NCI-H187 (cell line): ENCODE results near the gene ARHGEF7.
"Not testable (repeated sequence)": the region's sequence is repeated elsewhere in the genome, so short reads cannot be mapped to it uniquely, and the experiment has no call there.

ENCODE experiments used
- DNase-seq, 2 experiments: peaks; one replicate each; lab custom pipeline; 2025; lab: John Stamatoyannopoulos, UW

ARHGEF7 gene

DNA sequence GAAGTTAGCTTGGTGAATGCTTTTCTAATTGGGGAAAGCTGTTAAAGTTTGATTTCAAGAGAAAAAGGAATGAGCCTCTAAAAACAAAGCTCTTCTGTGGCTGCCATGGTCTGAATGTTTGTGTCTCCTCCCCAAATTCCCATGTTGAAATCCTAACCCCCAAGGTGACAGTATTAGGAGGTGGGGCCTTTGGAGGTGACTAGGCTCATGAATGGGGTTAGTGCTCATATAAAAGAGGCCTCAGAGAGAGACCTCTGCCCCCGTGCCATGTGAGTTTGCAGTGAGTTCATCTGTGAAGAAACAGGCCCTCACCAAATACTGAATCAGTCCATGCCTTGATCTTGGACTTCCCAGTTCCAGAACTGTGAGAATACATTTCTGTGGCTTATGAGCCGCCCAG lies 56.5 kb downstream of the ARHGEF7 start:
- no peak for DNase-seq

DNA sequence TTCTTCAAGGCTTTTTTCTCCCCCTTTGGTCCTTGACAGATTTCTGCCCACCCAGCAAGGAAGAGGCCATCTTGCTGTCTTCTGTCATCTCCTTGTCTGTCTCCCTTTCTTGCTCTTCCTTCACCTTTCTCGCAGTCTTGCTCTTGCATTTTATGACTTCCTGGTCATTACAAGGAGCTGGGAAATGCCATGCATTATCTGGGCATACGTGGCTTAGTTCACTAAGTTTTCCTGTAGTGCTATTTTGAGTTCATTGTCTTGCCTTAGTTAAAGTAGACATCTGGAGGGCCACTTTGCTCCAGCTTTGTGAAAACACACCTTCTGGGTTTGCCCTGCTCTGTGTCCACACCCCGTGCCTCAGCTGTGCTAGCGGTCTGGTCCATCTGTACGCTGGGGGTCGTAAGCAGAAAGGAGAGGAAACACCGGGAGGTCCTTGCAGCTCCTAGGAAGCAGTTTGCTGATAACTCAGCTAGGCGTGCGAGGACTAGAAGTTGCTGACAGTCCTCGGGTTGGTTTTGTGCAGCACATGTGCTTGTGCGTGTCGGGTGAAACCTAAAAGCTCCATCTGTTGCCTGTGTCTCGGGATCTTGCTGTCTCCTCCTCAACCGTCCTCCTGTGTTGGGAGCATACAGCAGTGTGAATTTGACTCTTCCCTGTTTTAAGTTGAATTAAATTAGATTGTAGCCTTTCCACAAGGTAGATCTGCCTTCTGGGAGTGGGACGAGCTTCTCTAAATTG lies 59.4 kb downstream of the ARHGEF7 start:
- DNase-seq: no peak

DNA sequence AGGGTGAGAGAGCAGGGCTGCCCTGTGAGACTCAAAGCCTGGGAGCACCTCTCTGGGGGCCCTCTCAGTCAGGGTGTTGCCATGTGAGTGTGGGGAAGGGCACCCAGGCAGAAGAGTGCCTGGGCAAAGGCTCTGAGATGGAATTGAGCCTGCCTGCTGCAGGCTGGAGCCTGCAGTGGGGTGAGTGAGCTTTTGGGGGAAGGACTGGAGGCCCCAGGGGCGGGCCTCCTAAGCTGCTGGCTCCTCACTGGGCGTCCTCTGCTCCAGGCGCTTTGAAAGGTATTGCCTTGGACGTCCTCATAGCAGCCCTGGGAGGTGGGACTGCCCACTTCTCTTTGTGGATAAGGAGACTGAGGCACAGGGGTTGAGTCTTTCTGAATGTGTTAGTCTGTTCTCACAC lies 60.3 kb downstream of the ARHGEF7 start:
- no peak for DNase-seq

DNA sequence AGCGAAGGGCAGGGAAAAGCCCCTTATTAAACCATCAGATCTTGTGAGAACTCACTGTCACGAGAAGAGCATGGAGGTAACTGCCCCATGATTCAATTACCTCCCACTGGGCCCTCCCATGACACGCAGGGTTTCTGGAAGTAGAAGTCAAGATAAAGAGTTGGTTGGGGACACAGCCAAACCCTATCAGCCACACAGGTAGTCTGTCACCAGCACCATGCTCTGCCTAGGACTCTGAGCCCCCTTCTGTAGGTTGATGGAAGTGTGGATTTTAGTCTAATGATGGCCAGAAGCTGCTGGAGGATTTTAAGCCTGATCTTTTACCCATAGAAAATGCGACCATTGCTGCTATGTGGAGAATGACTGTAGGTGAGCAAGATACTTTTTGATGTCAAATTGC lies 60.8 kb downstream of the ARHGEF7 start:
- no peak for DNase-seq

DNA sequence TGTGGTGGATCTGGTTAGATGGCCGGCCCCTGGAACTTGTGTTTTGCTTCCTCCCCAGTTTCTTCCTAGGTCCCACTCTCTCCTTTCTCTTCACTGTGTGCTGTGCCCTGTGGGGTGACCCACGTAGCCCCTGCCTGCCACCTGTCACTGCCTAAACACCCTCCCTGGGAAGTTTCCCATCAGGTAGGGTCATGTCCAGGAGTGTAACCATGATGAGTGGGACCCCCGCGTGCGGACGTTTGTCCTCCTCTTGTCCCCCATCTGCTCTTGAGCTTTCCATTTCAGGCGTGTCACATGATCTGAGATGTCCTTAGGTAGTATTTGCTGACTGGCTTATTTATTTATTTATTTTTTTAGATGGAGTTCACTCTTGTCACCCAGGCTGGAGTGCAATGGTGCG lies 61.3 kb downstream of the ARHGEF7 start:
- no peak for DNase-seq

DNA sequence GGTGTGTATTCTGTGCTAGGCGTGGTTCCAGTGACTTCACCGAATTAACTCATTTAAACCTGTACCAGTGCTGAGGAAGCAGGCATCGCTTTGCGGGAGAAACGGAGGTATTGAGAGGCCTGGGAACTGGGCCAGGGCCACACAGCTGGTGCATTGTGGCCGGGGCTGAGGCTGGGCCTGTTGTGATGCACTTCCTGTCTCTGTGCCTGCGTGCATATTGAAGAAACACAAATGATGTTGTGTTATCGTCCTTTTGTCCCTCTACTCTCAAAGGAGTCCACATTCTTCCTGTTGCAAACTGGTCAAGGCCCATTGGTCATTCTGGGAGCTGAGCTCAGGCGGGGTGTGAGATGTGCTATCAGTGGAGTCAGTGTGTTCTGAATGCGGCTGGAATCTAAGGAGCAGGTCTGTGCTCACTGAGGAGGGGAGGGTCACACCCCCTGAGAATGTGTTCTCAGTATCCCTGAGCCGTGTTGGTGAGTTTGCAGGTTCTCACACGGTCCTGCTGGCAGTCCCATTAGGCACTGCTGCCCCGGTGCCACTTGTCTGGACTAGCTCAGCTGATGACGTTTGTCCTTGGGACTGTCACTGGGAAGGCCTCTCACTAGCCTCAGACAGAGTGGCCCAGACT lies 62.1 kb downstream of the ARHGEF7 start:
- DNase-seq: no peak

DNA sequence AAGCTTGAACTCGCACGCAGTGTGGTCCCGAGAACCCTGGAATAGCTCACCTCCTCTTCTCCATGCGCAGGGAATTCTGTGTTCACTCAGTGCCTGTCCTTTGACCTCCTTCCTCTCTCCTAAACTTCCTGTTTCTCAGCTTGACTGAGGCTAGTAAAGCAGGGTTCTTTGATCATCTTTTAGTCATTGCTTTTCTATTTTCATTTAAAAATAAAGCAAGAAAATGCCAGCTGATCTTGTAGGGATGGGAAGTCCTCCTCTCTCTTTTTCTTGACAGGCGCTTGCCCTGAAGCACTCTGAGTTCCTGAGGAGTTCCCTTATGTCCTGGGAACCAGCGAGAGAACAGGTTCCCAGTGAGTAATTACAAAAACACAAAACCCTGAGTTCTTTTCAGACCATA lies 62.8 kb downstream of the ARHGEF7 start:
- DNase-seq: no peak

DNA sequence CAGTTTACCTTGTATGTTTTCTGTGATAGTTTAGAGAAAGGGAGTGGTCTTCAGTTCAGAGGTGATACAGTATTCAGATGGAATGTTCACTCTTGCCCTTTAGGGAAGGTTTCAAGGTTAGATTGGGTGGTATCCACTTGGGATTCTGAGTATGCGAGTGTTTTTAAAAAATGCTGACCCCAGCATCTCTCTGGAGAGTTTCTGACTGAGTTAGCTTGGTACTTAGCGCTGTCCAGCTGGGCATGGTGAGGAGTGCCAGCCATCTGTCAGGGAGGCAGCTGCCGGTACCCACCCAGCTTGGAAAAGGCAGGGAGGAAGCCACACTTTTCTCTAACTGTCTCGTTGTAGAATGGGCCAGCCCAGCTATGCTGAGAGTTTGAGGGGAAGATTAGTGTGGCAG lies 63.3 kb downstream of the ARHGEF7 start:
- DNase-seq: no peak

DNA sequence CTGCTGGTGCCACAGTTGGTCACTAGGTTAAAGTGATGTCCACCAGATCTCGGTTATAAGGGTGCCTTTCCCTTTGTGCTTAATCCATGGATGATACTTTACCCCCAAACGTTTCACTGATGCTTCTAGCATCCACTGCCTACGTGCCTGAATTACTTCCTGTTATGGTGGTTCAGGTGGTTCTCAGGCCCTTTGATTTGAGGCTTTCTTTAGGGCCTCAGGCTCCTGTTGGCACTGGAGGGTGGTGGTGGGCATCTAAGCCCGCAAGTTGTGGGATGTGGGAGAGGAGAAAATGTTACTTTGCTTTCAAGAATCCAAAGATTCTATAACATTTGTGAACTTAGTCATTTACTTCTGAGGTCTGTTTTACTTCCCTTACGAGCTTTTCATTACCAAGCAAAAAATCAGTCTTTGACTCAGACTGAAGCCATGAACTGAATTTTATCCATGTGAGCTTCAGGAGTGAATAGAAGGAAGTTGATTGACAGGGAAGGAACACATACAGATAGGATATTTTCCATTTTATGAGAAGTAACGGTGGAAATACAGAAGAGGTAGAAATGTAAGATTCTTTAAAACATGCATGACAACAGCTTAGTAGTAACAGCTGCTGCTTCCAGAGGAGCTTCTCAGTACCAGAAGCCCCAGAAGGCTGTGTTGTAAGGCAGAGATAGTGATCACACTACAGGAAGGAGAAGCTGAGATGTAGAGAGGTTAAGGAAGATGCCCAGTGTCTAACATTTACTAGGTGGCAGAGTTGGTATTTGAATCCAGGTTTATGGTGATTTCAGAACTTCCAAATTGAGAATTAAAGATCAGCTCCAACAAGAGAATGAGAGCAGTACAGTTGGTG lies 65.0 kb downstream of the ARHGEF7 start:
- DNase-seq: no peak

DNA sequence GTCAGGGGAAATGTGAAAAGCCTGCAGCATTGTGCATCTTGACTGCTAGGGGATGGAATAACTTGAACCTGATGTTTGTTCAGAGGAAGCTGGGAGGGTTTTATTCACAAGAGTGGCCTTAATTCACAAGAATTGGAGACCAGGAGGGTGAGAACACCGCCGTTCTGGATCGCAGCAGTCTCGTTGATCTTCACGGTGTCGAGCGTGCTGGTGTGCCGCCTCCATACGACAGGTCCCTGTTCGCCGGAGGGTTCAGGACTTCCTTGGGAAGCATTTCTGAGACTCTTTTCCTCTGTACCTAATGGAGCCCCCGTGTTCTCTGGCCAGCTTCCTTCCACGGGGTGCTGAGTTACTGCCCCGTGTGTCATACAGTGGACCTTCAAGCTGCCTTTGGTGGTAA lies 66.9 kb downstream of the ARHGEF7 start:
- no peak for DNase-seq

DNA sequence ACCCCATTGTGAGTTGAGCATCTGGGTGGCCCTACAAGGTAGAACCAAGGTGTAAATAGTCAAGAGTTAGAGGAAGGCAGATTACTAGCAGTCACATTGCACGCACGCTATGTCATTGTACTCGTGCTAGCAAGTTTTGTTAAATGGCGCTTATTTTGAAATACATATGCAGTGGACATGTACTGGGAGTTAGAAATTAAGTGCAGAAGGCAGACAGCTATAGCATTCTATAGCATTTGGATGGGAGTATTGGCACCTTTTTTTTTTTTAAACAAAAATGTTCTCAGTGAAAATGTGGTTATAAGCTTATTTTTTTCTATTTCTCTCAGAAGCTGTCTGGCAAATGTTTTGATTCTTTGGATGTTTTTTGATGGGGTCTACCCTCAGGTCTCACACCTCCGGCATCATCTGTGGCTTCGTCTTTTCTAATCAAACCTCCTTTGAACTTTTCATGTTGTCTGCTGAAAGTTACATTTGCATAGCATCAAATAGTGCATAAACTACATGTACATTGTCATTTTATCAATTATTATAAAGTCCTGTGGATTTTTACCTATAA lies 68.1 kb downstream of the ARHGEF7 start:
- DNase-seq: no peak

DNA sequence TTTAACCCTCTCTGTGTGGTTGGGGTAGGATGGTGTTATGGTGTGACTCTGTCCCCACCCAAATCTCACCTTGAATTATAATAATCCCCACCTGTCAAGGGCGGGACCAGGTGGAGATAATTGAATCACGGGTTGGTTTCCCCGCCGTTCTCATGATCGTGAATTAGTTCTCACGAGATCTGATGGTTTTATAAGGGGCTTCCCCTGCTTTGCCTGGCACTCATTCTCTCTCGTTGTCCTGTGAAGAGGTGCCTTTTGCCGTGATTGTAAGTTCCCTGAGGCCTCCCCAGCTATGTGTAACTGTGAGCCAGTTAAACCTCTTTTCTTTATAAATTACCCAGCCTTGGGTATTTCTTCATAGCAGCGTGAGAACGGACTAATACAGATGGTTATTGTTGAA lies 68.8 kb downstream of the ARHGEF7 start:
- DNase-seq: no peak

DNA sequence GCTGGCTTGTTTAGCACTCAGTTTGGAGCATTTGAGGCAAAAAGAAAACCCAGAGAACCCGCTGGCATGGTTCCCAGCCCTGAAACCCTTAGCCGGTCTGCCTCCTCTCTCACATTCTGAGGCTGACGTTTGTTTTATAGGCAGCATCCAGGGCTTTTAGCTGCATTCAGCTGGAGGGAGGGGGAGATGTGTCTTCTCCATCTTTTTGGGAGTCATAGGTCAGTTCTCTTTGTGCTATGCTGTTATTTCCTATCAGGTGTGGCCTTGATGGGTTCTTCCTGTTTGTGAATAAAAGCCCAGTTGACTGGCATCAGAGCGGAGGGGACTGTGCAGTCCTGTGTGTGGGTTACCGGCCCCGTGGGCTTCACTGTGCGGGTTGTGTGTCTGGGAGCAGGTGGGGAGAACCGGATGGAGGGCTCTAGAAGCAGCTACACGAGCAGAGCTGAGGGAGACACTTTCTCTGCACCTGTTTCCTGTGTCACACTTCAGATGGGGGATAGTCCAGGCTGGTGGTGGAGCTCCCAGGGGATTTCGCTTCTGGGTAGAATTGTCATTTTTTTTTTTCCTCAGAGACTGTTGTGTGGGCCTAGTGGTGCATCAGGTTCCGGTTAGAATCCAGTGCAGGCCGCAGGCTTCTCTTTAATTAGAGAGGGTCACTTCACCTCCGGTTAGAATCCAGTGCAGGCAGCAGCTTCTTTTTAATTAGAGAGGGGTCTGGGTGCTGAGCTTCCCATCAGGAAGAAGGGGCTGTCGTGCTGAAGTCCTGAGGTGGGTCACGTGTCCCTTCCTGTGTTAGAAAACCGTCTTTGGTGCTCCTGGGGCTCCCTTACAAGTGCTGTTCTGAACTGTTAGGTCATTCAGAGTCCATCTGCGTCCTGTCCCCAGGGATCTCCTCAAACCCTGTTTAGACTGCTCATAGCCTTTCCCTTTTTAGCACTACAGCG lies 69.6 kb downstream of the ARHGEF7 start:
- DNase-seq: no peak

DNA sequence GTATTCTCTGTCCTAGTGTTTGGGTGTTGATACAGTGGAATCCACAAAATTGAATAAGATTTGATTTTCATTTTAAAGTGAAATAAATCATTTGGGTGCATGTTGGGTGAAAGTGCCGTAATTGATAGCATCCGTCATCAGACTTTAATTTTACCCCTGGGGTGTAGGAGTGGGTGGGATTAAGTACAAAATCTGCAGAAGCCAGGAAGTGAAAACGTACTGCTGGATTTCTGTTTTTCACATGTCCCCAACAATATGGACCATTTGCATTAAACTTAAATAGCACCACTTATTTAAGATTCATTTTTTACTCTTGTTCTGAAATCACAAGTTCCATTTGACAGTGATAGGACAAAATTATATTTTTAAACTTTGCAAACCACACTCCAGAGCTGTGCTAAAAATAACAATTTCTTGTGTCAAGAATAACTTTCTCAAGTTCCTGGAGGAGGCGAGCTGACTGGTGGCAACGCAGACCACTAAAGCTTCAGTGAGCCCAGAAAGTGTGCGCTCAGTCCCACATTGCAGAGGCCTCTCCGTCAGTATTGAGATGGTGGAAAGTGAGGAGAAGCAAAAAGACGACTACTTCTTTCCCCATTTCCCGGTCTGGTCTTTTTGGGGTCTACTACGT lies 71.3 kb downstream of the ARHGEF7 start:
- no peak for DNase-seq

DNA sequence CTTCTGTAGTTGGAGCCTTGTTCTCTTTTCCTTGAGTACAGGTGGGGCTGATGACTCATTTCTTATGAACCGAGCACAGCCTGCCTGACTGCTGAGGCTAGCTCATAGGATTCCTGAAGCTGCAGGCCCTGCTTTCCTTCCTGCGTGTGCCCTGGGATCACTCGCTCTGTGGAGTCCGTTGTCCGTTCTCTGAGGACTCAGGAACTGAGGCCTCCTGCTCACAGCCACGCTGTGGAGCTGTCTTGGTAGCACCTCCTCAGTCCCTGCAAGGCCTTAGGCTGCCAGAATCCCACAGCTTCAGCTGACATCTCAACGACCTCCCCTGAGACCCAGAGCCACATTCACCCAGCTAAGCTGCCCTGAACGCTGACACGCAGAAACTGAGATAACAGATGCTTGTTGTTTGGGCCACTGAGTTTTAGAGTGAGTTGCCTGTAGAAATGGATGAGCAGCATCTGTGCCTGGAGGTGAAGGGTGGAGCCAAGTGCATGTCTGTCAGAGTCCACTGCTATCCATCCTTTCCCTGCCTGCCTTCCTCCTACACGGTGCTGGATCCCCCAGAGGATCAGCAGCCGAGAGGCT lies 72.9 kb downstream of the ARHGEF7 start:
- DNase-seq: no peak

DNA sequence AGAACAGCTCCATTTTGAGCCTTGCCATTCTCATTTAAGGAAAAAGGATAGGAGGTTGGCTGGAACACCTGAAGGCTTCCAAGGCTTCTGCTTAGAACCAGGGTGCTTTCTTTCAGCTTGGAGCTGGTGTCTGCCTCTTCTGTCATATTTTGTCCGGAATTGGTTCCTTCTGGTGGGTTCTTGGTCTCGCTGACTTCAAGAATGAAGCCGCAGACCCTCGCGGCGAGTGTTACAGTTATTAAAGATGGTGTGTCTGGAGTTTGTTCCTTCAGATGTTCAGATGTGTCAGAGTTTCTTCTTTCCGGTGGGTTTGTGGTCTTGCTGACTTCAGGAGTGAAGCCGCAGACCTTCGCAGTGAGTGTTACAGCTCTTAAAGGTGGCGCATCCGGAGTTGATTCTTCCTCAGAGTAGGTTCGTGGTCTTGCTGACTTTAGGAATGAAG lies 74.0 kb downstream of the ARHGEF7 start:
- DNase-seq: not testable (repeated sequence)

DNA sequence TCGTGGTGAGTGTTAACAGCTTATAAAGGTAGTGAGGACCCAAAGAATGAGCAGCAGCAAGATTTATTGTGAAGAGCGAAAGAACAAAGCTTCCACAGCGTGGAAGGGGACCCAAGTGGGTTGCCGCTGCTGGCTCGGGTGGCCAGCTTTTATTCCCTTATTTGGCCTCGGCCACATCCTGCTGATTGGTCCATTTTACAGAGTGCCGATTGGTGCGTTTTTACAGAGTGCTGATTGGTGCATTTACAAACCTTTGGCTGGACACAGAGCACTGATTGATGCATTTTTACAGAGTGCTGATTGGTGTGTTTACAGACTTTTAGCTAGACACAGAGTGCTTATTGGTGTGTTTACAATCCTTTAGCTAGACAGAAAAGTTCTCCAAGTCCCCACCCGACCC lies 74.4 kb downstream of the ARHGEF7 start:
- DNase-seq: not testable (repeated sequence)

DNA sequence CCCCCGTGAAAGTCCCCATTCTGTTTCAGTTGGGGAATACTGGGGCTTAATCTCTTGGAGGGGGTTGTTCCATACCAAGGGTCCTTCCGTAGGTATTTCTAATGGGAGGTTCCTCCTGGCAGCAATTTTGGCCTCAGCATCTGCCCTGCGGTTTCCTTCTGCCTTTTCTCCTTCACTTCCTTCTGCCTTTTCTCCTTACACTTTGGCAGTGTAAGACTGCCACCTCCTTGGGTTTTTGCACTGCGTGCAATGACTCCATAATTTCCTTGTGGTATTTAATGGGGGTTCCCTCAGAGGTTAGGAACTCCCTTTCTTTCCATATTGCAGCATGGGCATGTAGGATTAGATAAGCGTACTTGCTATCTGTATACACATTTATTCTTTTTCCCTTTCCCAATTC lies 78.1 kb downstream of the ARHGEF7 start:
- not testable (repeated sequence) for DNase-seq

DNA sequence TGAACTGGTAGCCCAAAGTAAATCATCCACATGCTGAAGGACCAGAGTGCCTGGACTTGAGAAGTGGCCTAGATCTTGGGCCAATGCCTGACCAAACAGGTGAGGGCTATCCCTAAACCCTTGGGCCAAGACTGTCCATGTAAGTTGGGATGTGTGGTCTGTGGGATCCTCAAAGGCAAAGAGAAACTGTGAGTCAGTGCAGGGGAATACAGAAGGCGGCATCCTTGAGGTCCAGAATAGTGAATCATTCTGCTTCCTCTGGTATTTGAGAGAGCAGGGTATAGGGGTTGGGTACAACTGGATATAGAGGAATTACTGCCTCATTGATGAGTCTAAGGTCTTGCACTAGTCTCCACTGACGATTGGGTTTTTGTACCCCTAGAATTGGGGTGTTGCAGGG lies 79.5 kb downstream of the ARHGEF7 start:
- not testable (repeated sequence) for DNase-seq

DNA sequence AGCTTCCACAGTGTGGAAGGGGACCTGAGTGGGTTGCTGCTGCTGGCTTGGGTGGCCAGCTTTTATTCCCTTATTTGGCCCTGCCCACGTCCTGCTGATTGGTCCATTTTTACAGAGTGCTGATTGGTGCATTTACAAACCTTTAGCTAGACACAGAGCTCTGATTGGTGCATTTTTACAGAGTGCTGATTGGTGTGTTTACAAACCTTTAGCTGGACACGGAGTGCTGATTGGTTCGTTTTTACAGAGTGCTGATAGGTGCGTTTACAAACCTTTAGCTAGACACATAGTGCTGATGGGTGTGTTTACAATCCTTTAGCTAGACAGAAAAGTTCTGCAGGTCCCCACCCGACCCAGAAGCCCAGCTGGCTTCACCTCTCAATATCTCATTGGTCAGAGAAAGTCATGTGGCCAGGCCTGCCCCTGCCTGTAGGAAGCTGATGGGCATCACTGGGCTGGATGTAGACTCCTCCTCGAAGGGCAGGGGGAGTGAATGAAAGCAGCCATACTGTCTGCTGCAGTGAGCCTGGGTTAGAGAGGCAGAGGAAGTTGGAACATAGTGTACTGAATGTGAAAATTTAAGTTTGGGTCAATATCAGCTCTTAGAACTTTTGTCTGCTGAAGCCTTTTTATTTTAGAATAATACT lies 83.7 kb downstream of the ARHGEF7 start:
- DNase-seq: not testable (repeated sequence)
